ENCODE data around the gene MRPS6.

- TF ChIP-seq GATA3 (IDR thresholded peaks at IDR 0.05; ENCODE audit: low read depth, low read length) (no peak), GATA2 (IDR thresholded peaks at IDR 0.05; ENCODE audit: low read depth, low read length) (no peak)
Observed at GRCh38 chr21:34158866-34159835, 85.8 kb downstream of the MRPS6 start.

Measured in SH-SY5Y (cell line).